ENCODE measurements around the gene NAT10. TPM values are rescaled to one million over a fixed set of nuclear protein-coding genes. Genes with fewer than 3 reads are reported as not detected.

Gene NAT10
- total RNA-seq, 1 experiment from 2014 or later = 103 TPM

DNA sequence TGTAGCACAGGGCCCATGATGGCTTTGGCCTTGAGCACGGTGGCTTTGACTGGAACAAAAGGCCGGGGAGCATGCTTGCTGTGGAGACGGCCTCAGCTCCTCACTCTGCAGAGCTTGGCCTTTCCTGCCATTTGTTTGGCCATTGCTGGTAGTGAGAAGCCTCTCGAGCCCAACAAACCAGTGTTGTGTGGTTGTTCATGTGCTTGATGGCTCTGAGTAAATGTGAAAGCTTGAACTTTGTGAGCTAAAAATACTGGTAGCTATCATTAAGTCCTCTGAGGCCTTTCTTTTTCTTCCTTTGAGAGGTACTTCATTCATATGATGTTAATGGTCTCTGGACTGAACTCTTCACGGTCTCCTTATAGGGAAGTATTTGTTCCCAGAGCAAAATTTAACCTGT lies 39.6 kb downstream of the NAT10 start:
- Histone ChIP-seq H3K79me1 (ENCODE audit: insufficient read depth, low read depth, low read length, poor library complexity, severe bottlenecking) (no peaks in the 10 kb centered on the region), H3K4me1 (ENCODE audit: insufficient read depth, low read length) (no peaks in the 10 kb centered on the region), H2BK120ac (ENCODE audit: low read depth, low read length, poor library complexity, severe bottlenecking) (no peak overlapping the region), H3K4me2 (ENCODE audit: insufficient read depth, insufficient read length, low read length) (no peak overlapping the region), H3K23ac (ENCODE audit: insufficient read length, low read depth, low read length) (no peak overlapping the region), H3K79me2 (ENCODE audit: insufficient read depth, low read length) (no peaks in the 10 kb centered on the region), H2BK15ac (ENCODE audit: low read depth, low read length) (no peak overlapping the region), H2BK12ac (ENCODE audit: insufficient read length, low read depth, low read length) (no peak overlapping the region), H3K23me2 (ENCODE audit: insufficient read length, low read depth, low read length, poor library complexity, severe bottlenecking) (no peaks in the 10 kb centered on the region), H3K27ac (ENCODE audit: insufficient read length, low read depth, low read length) (no peak overlapping the region), H4K8ac (replicated peaks; ENCODE audit: insufficient read length, low read depth, low read length) (no peak overlapping the region), H4K5ac (ENCODE audit: insufficient read length, low read depth, low read length) (no peak overlapping the region), H2BK20ac (ENCODE audit: low read depth, low read length, poor library complexity, severe bottlenecking) (no peak overlapping the region), H3K9me3 (ENCODE audit: control insufficient read depth, low read depth, low read length) (no peaks in the 10 kb centered on the region), H2AK5ac (ENCODE audit: insufficient read length, low read length) (no peak overlapping the region), H3K56ac (ENCODE audit: insufficient read length, low read depth, low read length) (no peak overlapping the region), H3T11ph (ENCODE audit: low read length) (no peak overlapping the region), H3K14ac (ENCODE audit: insufficient read depth, low read length) (no peak overlapping the region), H2AFZ (ENCODE audit: low read length) (no peak overlapping the region), H3K4ac (ENCODE audit: low read depth, low read length) (no peak overlapping the region), H4K91ac (ENCODE audit: insufficient read length, low read depth, low read length) (no peak overlapping the region), H2BK5ac (ENCODE audit: insufficient read length, low read length) (no peak overlapping the region), H3K18ac (ENCODE audit: insufficient read length, low read depth, low read length) (no peak overlapping the region), H3K27me3 (ENCODE audit: insufficient read depth, low read length) (no peaks in the 10 kb centered on the region), H3K9ac (ENCODE audit: extremely low read depth, insufficient read length, low read length) (no peak overlapping the region), H4K20me1 (ENCODE audit: control insufficient read depth, insufficient read depth, insufficient read length) (no peaks in the 10 kb centered on the region)
- no peak overlapping the region for H3K4me3 Mint-ChIP-seq
- WGBS (ENCODE audit: extremely low coverage, insufficient read length, low lambda C conversion rate) = no CpG with 5 or more reads among the region's 5 CpGs
- H3K36me3 Mint-ChIP-seq (ENCODE audit: insufficient read depth in 1 of 3, low read depth in 3 of 3) = peaks cover 47 to 86% (median 76%) of the 10 kb centered on the region in 3 experiments; a peak in 6 of 7 replicates
- no peak for DNase-seq
- no peak overlapping the region for H3K27ac Mint-ChIP-seq
- H3K9me3 Mint-ChIP-seq = no peaks in the 10 kb centered on the region
- no peaks in the 10 kb centered on the region for H3K4me1 Mint-ChIP-seq
- no peaks in the 10 kb centered on the region for H3K27me3 Mint-ChIP-seq (ENCODE audit: low read depth)
- TF ChIP-seq, protein P1, sequence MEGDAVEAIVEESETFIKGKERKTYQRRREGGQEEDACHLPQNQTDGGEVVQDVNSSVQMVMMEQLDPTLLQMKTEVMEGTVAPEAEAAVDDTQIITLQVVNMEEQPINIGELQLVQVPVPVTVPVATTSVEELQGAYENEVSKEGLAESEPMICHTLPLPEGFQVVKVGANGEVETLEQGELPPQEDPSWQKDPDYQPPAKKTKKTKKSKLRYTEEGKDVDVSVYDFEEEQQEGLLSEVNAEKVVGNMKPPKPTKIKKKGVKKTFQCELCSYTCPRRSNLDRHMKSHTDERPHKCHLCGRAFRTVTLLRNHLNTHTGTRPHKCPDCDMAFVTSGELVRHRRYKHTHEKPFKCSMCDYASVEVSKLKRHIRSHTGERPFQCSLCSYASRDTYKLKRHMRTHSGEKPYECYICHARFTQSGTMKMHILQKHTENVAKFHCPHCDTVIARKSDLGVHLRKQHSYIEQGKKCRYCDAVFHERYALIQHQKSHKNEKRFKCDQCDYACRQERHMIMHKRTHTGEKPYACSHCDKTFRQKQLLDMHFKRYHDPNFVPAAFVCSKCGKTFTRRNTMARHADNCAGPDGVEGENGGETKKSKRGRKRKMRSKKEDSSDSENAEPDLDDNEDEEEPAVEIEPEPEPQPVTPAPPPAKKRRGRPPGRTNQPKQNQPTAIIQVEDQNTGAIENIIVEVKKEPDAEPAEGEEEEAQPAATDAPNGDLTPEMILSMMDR (conservative IDR thresholded peaks at IDR 0.05) = no peak

All from H9 (cell line).